Activated naive CD8-positive, alpha-beta T cell treated with anti-CD3 and anti-CD28 coated beads for 36 hours (primary cell): ENCODE measurements around the gene RNF220. TPM values are rescaled to one million over a fixed set of nuclear protein-coding genes. Genes with fewer than 3 reads are reported as not detected.
A peak's percentile ranks its signal among the peaks of the same experiment; 100 is the strongest.
"Not testable (repeated sequence)": the region's sequence is repeated elsewhere in the genome, so short reads cannot be mapped to it uniquely, and the experiment has no call there.

Experiments used
- DNase-seq: peaks from one replicate; pipeline ENCODE4 v3.0.0; 2021
- H3K27ac Mint-ChIP-seq: one replicate; pipeline ENCODE4 v1.8.0; 2022; ENCODE audit warnings: mild to moderate bottlenecking, moderate library complexity, mixed read lengths
- H3K27me3 Mint-ChIP-seq: one replicate; pipeline ENCODE4 v1.8.0; 2022; ENCODE audit warnings: mild to moderate bottlenecking, mixed read lengths
- H3K36me3 Mint-ChIP-seq: one replicate; pipeline ENCODE4 v1.8.0; 2021; ENCODE audit warnings: mild to moderate bottlenecking, mixed read lengths
- H3K4me1 Mint-ChIP-seq: one replicate; pipeline ENCODE4 v1.8.0; 2021; ENCODE audit warnings: mixed read lengths
- H3K4me3 Mint-ChIP-seq: one replicate; pipeline ENCODE4 v1.8.0; 2022; ENCODE audit warnings: mild to moderate bottlenecking, moderate library complexity, mixed read lengths
- H3K9me3 Mint-ChIP-seq: one replicate; pipeline ENCODE4 v1.8.0; 2022; ENCODE audit warnings: mixed read lengths
- total RNA-seq, 2 experiments: library from RNA; stranded (reverse); gene quantifications; one replicate each; pipeline ENCODE4 v1.2.3, GENCODE V29; 2021

The RNF220 gene
- total RNA-seq, 2 experiments from 2014 or later, result 99.0 to 108 TPM

DNA sequence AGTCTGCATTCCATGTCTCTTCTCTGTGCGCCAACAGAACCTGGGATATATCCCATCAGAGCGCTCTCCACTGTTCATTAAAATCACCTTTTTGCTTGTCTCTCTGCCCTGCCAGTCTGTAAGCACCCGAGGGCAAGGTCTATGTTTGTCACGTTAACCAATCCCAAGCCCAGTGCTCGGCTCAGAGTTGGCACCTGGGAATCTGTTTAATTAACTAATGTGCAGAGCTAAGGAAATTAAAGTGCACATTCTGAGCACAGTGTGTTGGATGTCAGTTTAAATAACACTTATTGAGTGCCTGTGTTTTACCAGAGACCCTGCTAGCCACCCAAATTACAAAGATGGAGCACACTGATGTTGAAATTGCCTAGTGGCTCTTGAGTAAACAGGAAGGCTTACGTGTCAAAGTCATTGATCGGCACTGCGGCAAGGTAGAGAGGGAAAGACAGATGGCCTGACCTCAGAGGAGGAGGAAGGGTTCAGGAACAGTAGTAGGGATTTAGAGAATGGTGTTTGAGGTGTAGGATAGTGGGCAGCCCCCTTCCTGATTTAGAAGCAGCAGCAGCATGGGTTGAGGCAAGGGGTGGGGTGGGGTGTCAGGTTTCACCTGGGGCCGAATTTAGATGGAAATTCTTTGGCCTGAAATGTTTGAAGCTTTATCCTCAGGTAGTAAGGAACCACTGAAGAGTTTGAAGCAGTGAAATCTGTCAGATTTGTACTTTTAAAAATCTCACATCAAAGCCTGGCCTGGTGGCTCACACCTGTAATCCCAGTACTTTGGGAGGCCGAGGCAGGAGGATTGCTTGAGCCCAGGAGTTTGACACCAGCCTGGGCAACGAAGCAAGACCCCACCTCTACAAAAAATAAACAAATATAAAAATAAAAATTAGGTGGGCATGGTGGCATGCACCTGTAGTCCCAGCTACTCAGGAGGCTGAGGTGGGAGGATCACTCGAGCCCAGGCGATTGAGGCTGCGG lies 277.1 kb downstream of the RNF220 start:
- H3K27me3 Mint-ChIP-seq, result no peaks in the 10 kb centered on the region
- no peaks in the 10 kb centered on the region for H3K4me1 Mint-ChIP-seq
- DNase-seq, result no peak
- no peak overlapping the region for H3K4me3 Mint-ChIP-seq
- H3K9me3 Mint-ChIP-seq, result no peaks in the 10 kb centered on the region
- no peaks in the 10 kb centered on the region for H3K36me3 Mint-ChIP-seq
- no peak overlapping the region for H3K27ac Mint-ChIP-seq

DNA sequence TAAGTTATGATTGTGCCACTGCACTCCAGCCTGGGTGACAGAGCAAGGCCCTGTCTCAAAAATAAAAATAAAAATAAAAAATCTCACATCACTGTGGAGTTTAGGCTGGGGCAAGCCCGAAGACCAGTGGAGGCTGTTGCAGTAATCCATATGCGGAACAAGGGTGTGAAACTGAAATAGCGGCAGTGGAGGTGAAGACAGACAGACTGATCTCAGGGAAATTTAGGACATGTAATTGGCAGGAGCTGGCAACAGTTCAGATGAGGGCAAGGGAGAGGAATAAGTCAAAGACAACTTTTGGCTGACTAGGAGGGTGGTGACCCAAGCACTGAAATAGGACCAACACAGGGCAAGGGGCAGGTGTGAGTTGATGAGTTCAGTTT lies 277.8 kb downstream of the RNF220 start:
- H3K4me1 Mint-ChIP-seq, result no peaks in the 10 kb centered on the region
- no peak overlapping the region for H3K4me3 Mint-ChIP-seq
- no peaks in the 10 kb centered on the region for H3K36me3 Mint-ChIP-seq
- no peaks in the 10 kb centered on the region for H3K27me3 Mint-ChIP-seq
- no peak for DNase-seq
- no peak overlapping the region for H3K27ac Mint-ChIP-seq
- no peaks in the 10 kb centered on the region for H3K9me3 Mint-ChIP-seq

DNA sequence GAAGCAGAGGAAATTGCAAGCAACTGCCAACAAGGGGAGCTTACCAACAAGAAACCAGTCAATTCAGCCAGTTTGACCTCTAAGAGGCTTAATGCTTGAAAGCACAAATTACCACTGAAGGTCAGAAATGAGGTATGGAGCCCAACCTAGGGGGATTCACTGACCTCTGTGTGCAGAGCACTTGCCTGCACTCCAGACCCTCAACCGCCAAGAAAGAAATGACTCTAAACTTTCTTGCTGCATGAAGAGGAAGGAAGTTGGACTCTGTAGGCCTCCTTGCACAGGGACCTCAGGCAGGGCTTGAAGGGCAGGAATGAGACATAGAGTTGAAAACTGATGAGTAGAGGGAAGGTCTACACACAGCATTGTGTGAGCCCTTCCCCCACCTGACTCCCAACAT lies 279.5 kb downstream of the RNF220 start:
- Mint-ChIP-seq H3K27ac (no peak overlapping the region), H3K36me3 (no peaks in the 10 kb centered on the region), H3K4me1 (no peaks in the 10 kb centered on the region), H3K4me3 (no peak overlapping the region), H3K27me3 (no peaks in the 10 kb centered on the region), H3K9me3 (no peaks in the 10 kb centered on the region)
- no peak for DNase-seq

DNA sequence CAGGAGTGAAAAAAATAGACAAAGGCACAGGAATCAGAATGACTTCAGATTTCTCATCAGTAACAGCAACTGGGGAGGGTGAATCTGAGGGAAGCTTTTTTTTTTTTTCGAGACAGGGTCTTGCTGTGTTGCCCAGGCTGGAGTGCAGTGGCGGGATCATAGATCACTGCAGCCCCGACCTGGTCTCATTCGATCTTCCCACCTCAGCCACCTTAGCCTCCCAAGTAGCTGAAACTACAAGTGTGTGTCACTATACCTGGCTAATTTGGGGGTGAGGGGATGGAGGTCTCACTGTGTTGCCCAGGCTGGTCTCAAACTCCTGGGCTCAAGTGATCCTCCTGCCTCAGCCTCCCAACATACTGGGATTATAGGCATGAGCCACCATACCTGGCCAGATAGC lies 280.2 kb downstream of the RNF220 start:
- H3K4me1 Mint-ChIP-seq, result no peaks in the 10 kb centered on the region
- no peak for DNase-seq
- no peak overlapping the region for H3K27ac Mint-ChIP-seq
- no peaks in the 10 kb centered on the region for H3K9me3 Mint-ChIP-seq
- no peak overlapping the region for H3K4me3 Mint-ChIP-seq
- H3K27me3 Mint-ChIP-seq, result no peaks in the 10 kb centered on the region
- H3K36me3 Mint-ChIP-seq, result no peaks in the 10 kb centered on the region

DNA sequence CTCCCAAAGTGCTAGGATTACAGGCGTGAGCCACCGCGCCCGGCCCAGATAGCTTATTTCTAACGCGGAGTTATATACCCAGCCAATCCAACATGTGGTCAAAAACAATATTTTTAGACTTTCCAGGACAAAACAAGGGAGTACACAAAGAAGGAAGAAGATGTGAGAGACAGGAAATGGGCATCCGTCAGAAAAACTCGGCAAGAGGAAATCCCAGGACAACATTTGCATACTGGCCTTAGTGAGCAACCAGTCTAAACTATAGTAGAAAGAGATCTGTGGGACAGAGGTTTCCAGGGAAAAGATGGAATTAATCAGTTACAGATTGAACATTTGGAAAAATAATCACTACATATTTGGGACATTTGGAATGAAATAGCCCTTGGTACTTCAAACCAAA lies 280.8 kb downstream of the RNF220 start:
- H3K4me3 Mint-ChIP-seq, result no peak overlapping the region
- H3K9me3 Mint-ChIP-seq, result no peaks in the 10 kb centered on the region
- H3K36me3 Mint-ChIP-seq, result no peaks in the 10 kb centered on the region
- H3K4me1 Mint-ChIP-seq, result no peaks in the 10 kb centered on the region
- H3K27ac Mint-ChIP-seq, result no peak overlapping the region
- DNase-seq, result no peak
- no peaks in the 10 kb centered on the region for H3K27me3 Mint-ChIP-seq

DNA sequence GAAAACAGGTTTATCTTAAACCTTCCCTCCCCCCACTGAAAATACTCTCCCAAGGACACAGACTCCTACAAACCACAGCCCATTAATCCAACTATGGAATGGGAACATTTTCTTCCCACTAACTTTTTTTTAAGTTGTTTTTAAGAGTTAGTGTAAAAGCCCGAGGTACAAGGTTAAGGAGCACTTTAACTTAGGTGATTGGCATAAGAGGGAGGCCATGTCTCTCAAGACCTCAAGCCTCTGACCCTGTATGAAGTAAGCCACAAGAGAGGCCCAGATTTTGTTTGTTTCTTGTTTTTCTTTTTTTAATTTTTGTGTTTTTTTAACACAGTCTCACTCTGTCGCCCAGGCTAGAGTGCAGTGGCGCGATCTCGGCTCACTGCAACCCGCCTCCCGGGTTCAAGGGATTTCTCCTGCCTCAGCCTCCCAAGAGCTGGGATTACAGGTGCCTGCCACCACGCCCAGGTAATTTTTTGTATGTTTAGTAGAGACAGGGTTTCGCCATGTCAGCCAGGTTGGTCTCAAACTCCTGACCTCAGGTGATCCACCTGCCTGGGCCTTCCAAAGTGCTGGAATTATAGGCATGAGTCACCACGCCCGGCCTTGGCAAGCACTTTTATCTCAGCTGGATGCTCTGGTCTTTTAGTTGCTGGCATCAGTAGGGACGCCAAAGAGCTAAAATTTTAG lies 283.8 kb downstream of the RNF220 start:
- H3K9me3 Mint-ChIP-seq, result no peaks in the 10 kb centered on the region
- peaks cover 10% of the 10 kb centered on the region for H3K4me1 Mint-ChIP-seq
- no peak overlapping the region for H3K27ac Mint-ChIP-seq
- DNase-seq, result no peak
- no peak overlapping the region for H3K4me3 Mint-ChIP-seq
- no peaks in the 10 kb centered on the region for H3K27me3 Mint-ChIP-seq
- H3K36me3 Mint-ChIP-seq, result no peaks in the 10 kb centered on the region

DNA sequence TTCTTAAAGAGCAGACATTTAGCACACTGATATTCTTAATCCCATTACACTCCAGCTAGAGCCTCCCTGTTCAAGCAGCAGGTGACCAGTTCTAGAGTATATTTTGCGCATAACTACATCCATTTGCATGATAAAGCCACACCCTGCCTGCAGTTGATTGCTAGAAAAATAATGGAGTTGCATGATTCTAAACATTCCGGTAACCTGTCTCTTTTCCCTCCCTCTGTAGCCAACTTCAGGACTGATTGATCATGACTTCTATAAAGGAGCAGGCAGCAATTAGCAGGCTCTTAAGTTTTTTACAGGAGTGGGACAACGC lies 284.4 kb downstream of the RNF220 start:
- Mint-ChIP-seq H3K36me3 (no peaks in the 10 kb centered on the region), H3K27me3 (no peaks in the 10 kb centered on the region), H3K27ac (no peak overlapping the region), H3K9me3 (no peaks in the 10 kb centered on the region), H3K4me1 (peaks cover 10% of the 10 kb centered on the region), H3K4me3 (no peak overlapping the region)
- no peak for DNase-seq

DNA sequence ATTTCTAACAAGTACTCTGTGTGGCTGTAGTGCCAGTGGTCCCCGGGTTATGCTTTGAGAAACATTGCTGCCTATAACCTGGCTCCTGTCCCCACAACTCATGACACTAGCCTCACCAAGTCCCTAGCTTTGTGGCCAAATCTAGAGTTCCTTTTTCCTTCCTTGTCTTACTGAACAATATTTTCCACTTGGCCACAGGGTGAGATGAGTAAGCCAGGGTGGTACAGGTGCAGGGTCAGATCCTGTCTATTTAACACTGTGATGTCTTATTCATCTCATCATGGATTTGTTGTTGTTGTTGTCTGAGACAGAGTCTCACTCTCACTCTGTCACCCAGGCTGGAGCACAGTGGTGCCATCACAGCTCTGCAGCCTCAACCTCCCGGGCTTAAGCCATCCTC lies 288.1 kb downstream of the RNF220 start:
- H3K4me3 Mint-ChIP-seq, result no peak overlapping the region
- H3K9me3 Mint-ChIP-seq, result no peaks in the 10 kb centered on the region
- no peaks in the 10 kb centered on the region for H3K27me3 Mint-ChIP-seq
- DNase-seq, result peak; percentile 28
- peaks cover 2% of the 10 kb centered on the region for H3K36me3 Mint-ChIP-seq
- peak overlapping the region; percentile 7 for H3K27ac Mint-ChIP-seq
- peaks cover 30% of the 10 kb centered on the region for H3K4me1 Mint-ChIP-seq

DNA sequence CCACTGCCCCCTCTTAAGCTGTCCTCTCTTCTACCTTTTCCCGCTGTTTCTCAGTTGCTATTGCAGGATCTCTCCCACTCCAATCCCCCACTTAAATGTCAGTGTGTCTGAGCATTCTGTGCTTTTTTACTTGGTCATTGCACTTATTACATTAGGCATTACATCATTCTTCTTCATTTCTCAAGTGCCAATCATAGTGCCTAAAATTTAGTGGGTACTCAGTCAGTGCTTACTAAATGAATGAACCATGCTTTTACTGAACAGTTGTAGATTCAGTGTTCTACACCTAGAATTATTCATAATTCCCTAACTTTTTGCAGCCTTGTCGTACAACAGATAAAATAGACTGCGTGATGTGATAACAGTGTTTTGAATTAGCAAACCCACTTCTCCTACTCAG lies 288.8 kb downstream of the RNF220 start:
- no peaks in the 10 kb centered on the region for H3K27me3 Mint-ChIP-seq
- H3K4me3 Mint-ChIP-seq, result no peak overlapping the region
- H3K27ac Mint-ChIP-seq, result peak overlapping the region; percentile 16
- peaks cover 2% of the 10 kb centered on the region for H3K36me3 Mint-ChIP-seq
- peaks cover 30% of the 10 kb centered on the region for H3K4me1 Mint-ChIP-seq
- DNase-seq, result no peak
- no peaks in the 10 kb centered on the region for H3K9me3 Mint-ChIP-seq

DNA sequence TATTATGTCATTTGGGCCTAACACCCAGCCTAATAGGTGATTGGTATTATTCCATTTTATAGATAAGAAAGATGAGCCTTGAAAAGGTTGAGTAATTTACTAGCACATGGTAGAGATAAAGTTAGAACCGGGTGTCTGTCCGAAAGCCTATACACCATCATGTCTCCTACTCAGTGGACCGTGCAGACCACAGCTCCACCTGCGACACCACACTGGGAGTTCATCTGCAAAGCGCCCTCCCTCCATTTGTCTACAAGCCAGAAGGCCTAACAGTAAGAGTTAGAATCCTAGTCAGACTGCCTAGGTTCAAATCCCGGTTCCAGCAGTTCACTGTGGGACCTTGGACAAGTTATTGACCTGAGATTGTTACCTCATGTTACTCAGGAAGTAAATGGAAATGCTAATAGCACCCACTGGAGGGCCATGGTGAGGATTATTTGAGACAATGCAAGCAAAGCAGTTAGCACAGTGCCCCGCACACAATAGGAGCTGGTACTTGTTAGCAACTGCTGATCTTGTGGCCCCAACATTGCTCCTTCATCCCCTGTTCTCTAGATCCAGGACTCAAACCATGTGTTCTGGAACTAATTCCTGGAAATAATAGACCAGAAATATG lies 289.9 kb downstream of the RNF220 start:
- peaks cover 2% of the 10 kb centered on the region for H3K36me3 Mint-ChIP-seq
- H3K9me3 Mint-ChIP-seq, result no peaks in the 10 kb centered on the region
- H3K4me1 Mint-ChIP-seq, result peaks cover 30% of the 10 kb centered on the region
- H3K27me3 Mint-ChIP-seq, result no peaks in the 10 kb centered on the region
- no peak overlapping the region for H3K27ac Mint-ChIP-seq
- H3K4me3 Mint-ChIP-seq, result no peak overlapping the region
- DNase-seq, result no peak

DNA sequence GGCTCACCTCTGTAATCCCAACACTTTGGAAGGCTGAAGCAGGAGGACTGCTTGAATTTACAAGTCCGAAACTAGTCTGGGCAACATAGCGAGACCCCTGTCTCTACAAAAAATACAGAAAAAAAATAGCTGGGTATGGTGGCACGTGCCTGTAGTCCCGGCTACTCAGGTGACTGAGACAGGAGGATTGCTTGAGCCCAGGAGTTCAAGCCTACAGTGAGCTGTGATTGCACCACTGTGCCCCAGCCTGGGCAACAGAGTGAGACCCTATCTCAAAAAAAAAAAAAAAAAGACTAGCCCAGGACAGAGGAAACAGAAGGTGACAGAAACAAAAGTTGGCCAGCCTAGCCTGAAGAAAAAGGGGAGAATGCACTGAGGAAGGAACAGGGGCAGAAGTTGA lies 290.6 kb downstream of the RNF220 start:
- Mint-ChIP-seq H3K36me3 (peaks cover 2% of the 10 kb centered on the region), H3K27ac (no peak overlapping the region), H3K9me3 (no peaks in the 10 kb centered on the region)

DNA sequence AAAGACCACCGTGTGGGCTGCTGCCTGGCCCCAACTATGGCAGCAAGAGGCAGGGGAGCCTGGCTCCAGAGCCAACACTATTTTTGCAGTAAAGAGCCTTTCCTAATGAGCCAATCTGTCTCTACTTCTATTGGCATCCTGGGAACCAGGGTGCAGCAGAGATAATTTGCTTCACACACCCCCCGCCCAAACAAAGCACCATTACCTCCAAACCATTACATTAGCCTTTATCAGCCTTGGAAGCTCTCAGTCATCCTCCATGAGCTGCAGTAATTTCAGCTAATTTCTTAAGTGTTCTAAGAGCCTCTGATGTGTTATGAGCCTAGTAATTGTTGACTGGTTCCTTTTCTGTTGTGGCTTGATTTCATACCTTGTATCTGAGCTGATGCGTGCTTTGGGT lies 291.0 kb downstream of the RNF220 start:
- no peaks in the 10 kb centered on the region for H3K27me3 Mint-ChIP-seq
- H3K4me1 Mint-ChIP-seq, result peaks cover 30% of the 10 kb centered on the region
- no peak overlapping the region for H3K4me3 Mint-ChIP-seq
- H3K9me3 Mint-ChIP-seq, result no peaks in the 10 kb centered on the region
- peaks cover 2% of the 10 kb centered on the region for H3K36me3 Mint-ChIP-seq
- H3K27ac Mint-ChIP-seq, result peak overlapping the region; percentile 81
- no peak for DNase-seq

More for the DNA sequence above, 290.6 kb downstream of the RNF220 start:
- Mint-ChIP-seq H3K27me3 (no peaks in the 10 kb centered on the region), H3K4me3 (no peak overlapping the region), H3K4me1 (peaks cover 30% of the 10 kb centered on the region)
- DNase-seq, result no peak

DNA sequence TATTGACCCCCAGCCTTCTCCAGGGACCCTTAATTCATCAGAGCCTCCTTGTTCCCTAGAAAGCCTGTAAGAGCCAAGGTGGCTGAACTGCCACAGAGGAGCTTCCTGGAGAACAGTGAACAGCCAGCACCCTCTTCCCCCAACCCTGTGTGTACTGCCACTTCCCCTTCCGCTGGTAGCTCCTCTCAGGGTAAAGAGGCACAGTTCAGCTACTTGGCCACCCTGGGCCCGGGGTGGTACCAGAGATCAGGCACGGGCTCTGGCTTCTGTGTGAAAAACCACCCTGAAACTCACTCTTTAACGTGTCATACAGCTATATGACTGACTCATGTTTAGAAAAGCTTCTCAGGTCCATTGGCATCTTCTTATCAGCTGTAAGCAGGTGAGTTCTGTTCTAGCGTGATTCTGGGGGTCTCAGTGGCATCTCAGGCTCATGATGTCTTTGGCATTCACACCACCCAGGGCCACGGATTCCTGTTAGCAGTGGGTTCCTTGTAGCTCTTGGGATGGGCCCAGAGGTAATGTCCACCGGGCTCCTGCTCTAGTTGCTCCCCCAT lies 291.8 kb downstream of the RNF220 start:
- peaks cover 30% of the 10 kb centered on the region for H3K4me1 Mint-ChIP-seq
- no peaks in the 10 kb centered on the region for H3K9me3 Mint-ChIP-seq
- H3K27ac Mint-ChIP-seq, result peak overlapping the region; percentile 81
- H3K36me3 Mint-ChIP-seq, result peaks cover 2% of the 10 kb centered on the region
- DNase-seq, result peak; percentile 38
- H3K4me3 Mint-ChIP-seq, result no peak overlapping the region
- no peaks in the 10 kb centered on the region for H3K27me3 Mint-ChIP-seq

DNA sequence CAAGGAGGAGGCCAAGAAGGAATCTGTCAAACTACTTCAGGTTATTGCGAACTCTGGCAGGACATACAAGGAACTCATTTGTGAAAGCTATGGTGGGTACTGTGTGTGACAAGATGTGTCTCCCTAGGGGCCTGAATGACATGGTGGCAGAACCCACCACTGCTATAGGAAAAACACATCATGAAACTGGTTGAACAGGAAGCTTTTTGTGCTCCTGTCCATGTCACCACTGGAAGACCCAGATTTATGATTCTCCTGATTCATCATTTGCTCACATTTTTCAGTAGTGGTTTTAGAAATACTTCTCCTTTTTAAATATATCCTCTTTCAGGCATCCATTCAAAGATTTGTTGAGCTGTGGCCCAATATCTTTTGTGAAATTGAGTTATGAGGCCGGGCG lies 293.1 kb downstream of the RNF220 start:
- H3K4me1 Mint-ChIP-seq, result peaks cover 27% of the 10 kb centered on the region
- H3K9me3 Mint-ChIP-seq, result no peaks in the 10 kb centered on the region
- no peaks in the 10 kb centered on the region for H3K27me3 Mint-ChIP-seq
- no peak overlapping the region for H3K27ac Mint-ChIP-seq
- H3K4me3 Mint-ChIP-seq, result no peak overlapping the region
- no peak for DNase-seq
- H3K36me3 Mint-ChIP-seq, result peaks cover 2% of the 10 kb centered on the region

DNA sequence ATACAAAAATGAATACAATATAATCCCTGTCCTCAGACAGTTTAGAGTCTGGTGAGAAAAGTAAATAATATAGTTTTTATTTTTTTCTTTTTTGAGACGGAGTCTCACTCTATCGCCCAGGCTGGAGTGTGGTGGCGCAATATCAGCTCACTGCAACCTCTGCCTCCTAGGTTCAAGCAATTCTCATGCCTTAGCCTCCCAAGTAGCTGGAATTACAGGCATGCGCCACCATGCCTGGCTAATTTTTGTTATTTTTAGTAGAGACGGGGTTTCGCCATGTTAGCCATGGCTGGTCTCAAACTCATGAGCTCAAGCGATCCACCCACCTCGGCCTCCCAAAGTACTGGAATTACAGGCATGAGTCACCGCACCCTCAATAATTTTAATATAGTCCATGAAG lies 294.3 kb downstream of the RNF220 start:
- H3K36me3 Mint-ChIP-seq, H3K27me3 Mint-ChIP-seq, DNase-seq, H3K9me3 Mint-ChIP-seq, H3K4me3 Mint-ChIP-seq, H3K27ac Mint-ChIP-seq: not testable (repeated sequence)
- peaks cover 20% of the 10 kb centered on the region for H3K4me1 Mint-ChIP-seq
